ENCODE measurements around the gene OST4.

OST4 gene

DNA sequence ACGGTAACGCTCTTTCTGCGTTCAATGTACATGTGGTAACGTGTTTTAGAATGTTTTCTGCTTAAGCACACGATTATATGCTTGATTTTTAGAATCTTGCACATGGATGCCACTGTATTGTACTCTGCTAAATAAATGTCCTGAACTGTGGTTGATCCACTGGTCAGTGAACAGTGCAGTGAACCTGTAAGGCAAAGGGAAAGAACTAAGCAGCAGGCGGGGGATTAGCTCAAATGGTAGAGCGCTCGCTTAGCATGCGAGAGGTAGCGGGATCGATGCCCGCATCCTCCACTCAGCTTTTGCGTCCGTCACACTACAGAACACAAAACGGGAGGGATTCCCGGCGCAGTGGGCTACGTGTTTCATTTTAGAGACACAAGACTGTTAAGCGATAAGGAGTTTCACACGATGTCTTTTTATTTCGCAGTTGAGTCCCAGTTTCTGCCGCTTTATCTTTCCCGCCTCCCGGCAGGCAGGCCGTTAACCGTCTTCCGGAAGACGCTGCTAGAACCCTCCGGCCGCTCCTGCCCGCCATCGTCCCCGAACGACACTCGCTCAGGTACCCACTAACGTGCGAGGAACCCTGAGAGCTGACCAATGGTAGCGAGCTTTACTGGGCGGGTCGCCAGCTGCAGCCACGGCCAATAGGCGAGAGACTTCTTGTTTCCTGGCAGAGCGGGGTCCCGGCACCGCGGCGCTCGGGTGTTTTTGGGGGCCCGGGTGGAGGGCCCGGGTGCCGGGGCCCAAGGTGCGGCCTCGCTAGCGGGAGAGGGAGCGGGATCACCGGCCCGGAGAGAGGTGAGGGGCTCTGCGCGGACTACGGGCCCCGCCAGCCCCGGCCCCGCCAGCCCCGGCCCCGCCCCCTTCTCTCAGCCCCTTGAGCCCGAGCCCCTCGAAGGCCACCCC is 20.2 kb downstream of the OST4 start, which contains the start of gene AGBL5:
TSS of gene AGBL5 (plus strand) at position 673 of the 906 bp plus-strand sequence. CDS start 1,291 bp downstream, outside the sequence.
- DNase-seq, result peak; percentile 91

GRCh38 chr2:27050281-27050995 is 21.0 kb downstream of the OST4 start:
- peak; percentile 85 for DNase-seq

GRCh38 chr2:27049422-27050280 is 21.8 kb downstream of the OST4 start:
- DNase-seq, result no peak

DNA sequence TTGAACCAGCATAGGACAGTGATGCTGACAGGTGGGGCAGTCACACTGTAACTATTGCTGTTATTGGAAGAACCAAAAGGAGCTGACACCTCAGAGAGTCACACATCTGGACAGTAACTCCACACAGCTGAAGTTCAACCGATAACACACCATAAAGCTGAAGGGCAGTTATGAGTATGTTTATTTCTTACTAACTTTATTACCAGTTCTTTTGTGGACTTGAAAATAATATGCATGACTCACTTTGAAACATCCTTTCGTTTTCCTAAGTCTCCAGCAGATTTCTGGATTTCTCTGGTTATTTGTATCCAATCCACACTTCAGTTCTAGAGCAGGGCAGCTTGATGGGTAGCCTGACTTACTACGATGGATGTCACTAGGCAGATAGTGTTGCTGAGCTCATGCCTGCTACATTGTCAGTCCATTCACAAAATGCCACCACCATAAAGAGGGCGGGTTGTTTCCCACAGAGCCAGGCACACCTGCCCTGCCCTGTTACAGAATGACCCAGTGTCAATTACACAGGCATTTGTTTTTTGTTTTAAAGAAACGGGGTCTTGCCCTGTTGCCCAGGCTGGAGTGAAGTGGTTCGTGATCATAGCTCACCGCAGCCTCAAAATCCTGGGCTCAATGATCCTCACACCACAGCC is 28.3 kb downstream of the OST4 start:
- no peak for DNase-seq

- DNase-seq, result peak; percentile 66
Observed at GRCh38 chr2:27042159-27042661, 29.2 kb downstream of the OST4 start.

DNA sequence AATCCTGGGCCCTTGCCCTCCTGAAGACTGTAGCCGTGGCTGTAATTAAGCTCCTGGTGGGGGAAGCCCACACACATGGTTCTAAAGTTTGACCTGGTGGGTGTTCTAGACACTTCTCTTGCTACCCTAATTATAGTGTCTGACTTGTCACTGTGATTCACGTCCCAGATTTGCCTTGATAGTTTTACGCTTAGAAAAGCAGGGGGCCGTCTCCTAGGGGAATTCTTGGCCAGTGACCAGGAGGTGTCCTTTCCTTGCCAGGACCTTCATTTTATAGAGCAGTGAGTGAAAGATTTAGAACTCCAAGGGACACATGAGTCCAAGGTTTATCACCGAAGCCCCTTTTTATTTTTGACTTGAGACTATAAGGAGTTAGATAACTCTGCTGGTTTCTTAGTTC is 29.7 kb downstream of the OST4 start:
- no peak for DNase-seq

- no peak for DNase-seq
Observed at GRCh38 chr2:27040282-27040681, 31.2 kb downstream of the OST4 start.

DNA sequence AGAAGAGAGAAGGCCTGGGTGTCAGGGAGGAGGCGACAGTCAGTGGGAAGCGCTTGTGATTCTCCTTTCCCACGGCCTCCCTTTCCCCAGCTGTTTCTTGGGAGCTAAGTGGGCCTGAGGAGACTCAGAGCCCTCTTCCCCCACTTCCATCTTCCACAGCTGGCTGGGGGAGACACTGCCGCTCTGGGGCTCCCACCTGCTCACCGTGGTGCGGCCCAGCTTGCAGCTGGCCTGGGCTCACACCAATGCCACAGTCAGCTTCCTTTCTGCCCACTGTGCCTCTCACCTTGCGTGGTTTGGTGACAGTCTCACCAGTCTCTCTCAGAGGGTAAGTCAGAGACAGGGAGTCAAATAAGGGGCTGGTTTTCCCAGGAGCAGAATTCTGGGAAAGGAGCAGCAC is 31.6 kb downstream of the OST4 start:
- no peak for DNase-seq

- DNase-seq, result no peak
Observed at GRCh38 chr2:27039426-27039825, 32.0 kb downstream of the OST4 start.

DNA sequence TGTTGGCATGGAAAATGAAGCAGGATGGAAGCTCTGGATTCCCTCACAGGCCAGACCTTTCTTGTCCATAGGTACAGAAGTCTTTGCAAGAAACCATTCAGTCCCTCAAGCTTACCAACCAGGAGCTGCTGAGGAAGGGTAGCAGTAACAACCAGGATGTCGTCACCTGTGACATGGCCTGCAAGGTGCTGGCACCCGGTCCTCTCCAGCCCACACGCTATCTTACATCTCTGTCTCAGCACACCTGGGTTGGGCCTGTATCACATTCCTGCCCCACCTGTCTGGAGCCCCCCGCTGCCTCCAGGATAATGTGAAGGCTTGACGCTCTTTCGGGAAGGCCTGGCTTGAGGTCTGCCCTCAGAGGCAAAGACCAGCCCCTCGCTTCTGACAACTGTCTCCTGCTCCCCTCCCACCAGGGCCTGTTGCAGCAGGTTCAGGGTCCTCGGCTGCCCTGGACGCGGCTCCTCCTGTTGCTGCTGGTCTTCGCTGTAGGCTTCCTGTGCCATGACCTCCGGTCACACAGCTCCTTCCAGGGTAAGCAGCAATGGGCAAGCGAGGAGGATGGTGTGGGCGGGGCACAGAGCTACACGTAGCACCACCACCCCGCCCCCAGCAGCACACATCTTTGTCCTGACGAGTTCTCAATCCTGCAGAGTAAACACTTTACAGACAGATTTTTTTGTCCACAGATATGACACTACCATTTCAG is 32.7 kb downstream of the OST4 start:
- DNase-seq, result no peak

DNA sequence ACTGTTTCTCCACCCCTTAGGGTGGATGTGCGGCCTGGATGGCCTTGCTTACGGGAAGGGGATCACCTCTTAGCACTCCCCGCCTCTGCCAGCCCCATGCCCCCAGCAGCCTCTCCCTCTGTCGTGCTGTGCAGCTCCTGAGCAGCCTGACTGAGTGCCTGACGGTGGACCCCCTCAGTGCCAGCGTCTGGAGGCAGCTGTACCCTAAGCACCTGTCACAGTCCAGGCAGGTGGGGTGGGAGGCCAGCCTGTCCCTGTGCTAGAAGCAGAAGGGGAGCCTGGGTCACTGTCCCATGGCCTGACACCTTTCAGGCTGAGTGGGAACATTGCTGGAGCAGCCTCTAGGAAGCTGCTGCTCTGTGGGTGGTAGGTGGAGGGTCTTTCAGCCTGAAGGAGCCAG is 33.4 kb downstream of the OST4 start:
- DNase-seq, result no peak

DNA sequence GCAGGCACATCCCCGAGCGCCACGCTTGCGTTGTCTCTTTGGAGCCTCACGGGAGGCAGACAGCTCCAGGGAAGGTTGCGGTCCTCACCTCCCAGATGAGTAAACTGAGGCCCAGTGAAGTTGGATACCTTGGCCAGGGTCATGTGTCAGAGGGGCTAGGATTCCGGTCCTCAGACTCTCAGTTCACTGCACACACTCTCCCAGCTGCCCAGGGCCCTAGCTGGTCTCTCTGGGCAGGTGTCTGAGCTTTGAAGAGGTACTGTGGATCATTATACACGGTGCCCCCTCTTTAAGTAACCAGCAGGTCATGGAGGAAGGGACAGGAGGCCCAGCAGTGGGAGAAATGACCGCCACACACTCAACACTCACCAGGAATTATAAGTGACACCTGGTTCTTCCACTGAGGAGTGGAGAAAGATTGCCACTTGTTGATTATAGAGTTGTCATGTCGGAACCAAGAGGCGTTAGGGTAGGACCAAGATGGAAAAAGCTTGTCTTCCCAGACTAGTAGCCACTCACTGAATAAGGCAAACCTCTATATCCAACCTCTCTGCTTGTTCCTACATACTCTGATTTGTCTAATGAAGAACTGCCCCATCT is 38.1 kb downstream of the OST4 start:
- DNase-seq, result no peak

DNA sequence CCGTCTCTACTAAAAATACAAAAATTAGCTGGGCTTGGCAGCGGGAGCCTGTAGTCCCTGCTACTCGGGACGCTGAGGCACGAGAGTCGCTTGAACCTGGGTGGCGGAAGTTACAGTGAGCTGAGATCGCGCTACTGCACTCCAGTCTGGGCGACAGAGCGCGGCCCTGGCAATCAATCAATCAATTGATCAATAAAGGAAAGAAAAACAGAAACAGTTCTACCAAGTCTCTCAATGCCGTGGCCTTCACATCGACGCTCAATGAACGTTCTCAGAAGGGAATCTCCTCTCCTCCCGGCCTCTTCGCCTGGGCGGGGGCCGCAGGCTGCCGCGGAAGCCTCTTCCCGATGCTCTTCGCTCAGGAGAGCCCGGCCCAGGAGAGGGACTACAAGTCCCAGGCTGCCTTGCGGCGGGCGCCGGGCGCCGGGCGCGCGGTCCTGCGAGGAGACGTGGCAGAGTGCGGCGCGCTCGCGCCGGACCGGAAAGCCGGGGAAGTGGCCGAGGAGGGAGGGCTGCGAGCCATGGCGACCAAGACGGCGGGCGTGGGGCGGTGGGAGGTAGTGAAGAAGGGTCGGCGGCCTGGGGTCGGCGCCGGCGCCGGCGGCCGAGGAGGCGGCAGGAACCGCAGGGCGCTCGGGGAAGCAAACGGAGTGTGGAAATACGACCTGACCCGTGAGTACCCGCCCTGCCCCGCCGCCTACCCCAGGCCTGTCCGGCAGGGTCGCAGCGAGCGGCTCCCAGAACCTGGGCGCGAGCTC is 38.8 kb downstream of the OST4 start, which contains the start of gene TMEM214:
TSS of gene TMEM214 (plus strand) at position 471 of the 758 bp plus-strand sequence. CDS start at position 522, 51 bp downstream.
- DNase-seq, result peak; percentile 44

DNA sequence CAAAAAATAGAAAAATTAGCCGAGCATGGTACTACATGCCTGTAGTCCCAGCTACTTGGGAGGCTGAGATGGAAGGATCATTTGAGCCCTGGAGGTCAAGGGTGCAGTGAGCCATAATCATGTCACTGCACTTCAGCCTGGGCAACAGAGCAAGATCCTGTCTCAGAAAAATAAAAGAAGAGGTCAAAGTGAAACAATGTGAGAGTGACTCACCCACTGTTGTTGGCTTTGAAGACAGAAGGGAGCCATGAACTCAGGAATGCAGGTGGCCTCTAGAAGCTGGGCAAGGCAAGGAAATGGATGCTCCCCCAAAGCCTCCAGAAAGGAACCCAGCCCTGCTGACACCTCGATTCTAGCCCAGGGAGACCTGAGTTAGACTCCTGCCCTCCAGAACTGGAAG is 42.4 kb downstream of the OST4 start:
- DNase-seq, result no peak

- DNase-seq, result no peak
Observed at GRCh38 chr2:27027211-27027651, 44.2 kb downstream of the OST4 start.

- no peak for DNase-seq
Observed at GRCh38 chr2:27025861-27026851, 45.3 kb downstream of the OST4 start.

DNA sequence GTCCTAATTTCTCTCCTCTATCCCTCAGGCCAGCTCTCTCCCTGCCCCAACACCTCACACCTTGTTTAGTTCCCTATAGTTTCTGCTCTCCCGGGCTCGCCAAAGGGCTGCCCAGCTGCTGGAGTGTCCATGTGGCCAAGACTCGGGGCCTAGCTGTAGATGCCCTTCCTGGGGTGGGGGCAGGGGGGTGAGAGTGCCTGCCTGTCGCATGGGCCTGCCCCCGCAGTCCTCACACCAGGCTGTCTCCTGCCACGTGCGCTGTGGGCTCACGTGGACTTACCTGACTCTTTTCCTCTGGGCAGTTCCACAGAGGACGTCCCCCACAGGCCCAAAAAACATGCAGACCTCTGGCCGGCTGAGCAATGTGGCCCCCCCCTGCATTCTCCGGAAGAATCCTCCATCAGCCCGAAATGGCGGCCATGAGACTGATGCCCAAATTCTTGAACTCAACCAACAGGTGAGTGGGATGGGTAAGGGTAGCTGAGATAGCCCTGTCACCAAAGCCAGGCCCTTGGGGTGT is 46.1 kb downstream of the OST4 start:
- DNase-seq, result no peak

GRCh38 chr2:27024812-27025211 is 46.6 kb downstream of the OST4 start:
- no peak for DNase-seq

DNA sequence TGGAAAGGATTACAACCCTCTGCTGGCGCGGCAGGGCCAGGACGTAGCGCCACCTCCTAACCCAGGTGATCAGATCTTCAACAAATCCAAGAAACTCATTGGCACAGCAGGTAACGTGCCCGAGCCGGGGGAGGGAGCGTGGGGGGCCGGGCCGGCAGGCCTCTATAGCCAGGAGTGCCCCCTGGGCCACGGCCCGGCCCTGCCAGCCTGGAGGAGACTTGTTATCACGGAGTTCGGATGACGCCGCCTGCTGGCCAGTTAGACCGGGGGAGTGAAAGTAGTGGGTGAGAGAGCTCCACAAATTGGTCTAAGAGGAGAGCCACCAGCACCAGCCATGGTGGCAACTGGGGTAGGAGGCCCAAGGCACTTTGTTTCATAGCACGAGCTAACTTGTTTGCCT is 47.3 kb downstream of the OST4 start:
- no peak for DNase-seq
